ENCODE results near the gene ERCC4. TPM values are rescaled to one million over a fixed set of nuclear protein-coding genes. Genes with fewer than 3 reads are reported as not detected.

Gene ERCC4
- total RNA-seq, 4 donors from 2014 or later: 5.3 to 22.6 (median 15.9) TPM

- Histone ChIP-seq H3K27ac (no peak overlapping the region), H3K36me3 (no peaks in the 10 kb centered on the region)
- intact Hi-C loops (cut with DNase I; ENCODE audit: low total_unique reads): no loop called here
Measured at GRCh38 chr16:13961099-13961811, 41.3 kb downstream of the ERCC4 start.

DNA sequence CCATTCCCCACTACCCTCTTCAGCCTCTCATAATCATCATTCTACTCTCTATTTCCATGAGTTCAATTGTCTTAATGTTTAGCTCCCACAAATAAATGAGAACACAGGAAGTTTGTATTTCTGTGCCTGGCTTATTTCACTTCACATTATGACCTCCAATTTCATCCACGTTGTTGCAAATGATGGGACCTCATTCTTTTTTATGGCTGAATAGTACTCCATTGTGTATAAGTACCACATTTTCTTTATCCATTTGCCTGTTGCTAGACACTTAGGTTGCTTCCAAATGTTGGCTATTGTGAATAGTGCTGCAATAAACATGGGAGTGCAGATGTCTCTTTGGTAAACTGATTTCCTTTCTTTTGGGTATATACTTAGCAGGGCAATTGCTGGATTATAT lies 42.3 kb downstream of the ERCC4 start:
- Histone ChIP-seq H3K27ac (no peak overlapping the region), H3K9me3 (no peaks in the 10 kb centered on the region), H3K4me3 (no peak overlapping the region), H3K27me3 (no peaks in the 10 kb centered on the region), H3K36me3 (no peaks in the 10 kb centered on the region), H3K4me1 (peaks cover 0 to 4% of the 10 kb centered on the region in 2 donors)
- TF ChIP-seq, protein P1, sequence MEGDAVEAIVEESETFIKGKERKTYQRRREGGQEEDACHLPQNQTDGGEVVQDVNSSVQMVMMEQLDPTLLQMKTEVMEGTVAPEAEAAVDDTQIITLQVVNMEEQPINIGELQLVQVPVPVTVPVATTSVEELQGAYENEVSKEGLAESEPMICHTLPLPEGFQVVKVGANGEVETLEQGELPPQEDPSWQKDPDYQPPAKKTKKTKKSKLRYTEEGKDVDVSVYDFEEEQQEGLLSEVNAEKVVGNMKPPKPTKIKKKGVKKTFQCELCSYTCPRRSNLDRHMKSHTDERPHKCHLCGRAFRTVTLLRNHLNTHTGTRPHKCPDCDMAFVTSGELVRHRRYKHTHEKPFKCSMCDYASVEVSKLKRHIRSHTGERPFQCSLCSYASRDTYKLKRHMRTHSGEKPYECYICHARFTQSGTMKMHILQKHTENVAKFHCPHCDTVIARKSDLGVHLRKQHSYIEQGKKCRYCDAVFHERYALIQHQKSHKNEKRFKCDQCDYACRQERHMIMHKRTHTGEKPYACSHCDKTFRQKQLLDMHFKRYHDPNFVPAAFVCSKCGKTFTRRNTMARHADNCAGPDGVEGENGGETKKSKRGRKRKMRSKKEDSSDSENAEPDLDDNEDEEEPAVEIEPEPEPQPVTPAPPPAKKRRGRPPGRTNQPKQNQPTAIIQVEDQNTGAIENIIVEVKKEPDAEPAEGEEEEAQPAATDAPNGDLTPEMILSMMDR (IDR thresholded peaks at IDR 0.05): no peak
- no peak for TF ChIP-seq POLR2A (IDR thresholded peaks at IDR 0.05)
- no peak for DNase-seq
- intact Hi-C loops (cut with DNase I; ENCODE audit: low total_unique reads): no loop called here

More at GRCh38 chr16:13961099-13961811, 41.3 kb downstream of the ERCC4 start:
- TF ChIP-seq POLR2A (IDR thresholded peaks at IDR 0.05): no peak
- TF ChIP-seq, protein P1 (IDR thresholded peaks at IDR 0.05): no peak
- Histone ChIP-seq H3K27me3 (no peaks in the 10 kb centered on the region), H3K4me3 (no peak overlapping the region), H3K9me3 (no peaks in the 10 kb centered on the region), H3K4me1 (peaks cover 0 to 4% of the 10 kb centered on the region in 2 donors)
- DNase-seq: no peak

- H3K27ac ChIP-seq: no peak overlapping the region
- no peak overlapping the region for H3K4me3 ChIP-seq
- H3K9me3 ChIP-seq: no peaks in the 10 kb centered on the region
- intact Hi-C loops (cut with DNase I; ENCODE audit: low total_unique reads): no loop called here
- TF ChIP-seq POLR2A (IDR thresholded peaks at IDR 0.05): no peak
- TF ChIP-seq, protein P1 (IDR thresholded peaks at IDR 0.05): no peak
- H3K4me1 ChIP-seq: no peaks in the 10 kb centered on the region
- DNase-seq: no peak
- H3K36me3 ChIP-seq: no peaks in the 10 kb centered on the region
- H3K27me3 ChIP-seq: no peaks in the 10 kb centered on the region
Measured at GRCh38 chr16:13968835-13969234, 48.9 kb downstream of the ERCC4 start.

DNA sequence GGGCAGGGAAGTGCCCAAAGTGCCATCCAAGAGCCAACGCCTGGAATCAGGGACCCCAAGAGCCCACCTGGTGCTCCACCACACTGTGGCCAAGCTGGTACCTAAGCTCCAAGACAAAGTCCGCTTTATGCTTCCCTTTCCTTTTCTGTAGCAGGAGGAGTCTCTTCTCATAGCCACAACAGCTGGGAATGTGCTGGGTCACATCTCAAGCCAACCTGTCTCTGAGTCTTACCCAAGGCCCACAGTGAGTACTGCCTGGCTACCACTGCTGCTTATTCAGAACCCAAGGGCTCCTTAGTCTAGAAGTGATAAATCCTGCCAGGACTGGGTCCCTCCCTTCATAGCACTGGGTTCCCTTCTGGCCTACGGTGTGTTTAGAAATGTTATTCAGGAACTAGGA lies 49.8 kb downstream of the ERCC4 start:
- H3K4me1 ChIP-seq: no peaks in the 10 kb centered on the region
- no peak overlapping the region for H3K27ac ChIP-seq
- TF ChIP-seq, protein P1 (IDR thresholded peaks at IDR 0.05): no peak
- intact Hi-C loops (cut with DNase I; ENCODE audit: low total_unique reads): no loop called here
- H3K36me3 ChIP-seq: no peaks in the 10 kb centered on the region
- no peak for DNase-seq
- no peaks in the 10 kb centered on the region for H3K9me3 ChIP-seq
- H3K4me3 ChIP-seq: no peak overlapping the region
- no peaks in the 10 kb centered on the region for H3K27me3 ChIP-seq

DNA sequence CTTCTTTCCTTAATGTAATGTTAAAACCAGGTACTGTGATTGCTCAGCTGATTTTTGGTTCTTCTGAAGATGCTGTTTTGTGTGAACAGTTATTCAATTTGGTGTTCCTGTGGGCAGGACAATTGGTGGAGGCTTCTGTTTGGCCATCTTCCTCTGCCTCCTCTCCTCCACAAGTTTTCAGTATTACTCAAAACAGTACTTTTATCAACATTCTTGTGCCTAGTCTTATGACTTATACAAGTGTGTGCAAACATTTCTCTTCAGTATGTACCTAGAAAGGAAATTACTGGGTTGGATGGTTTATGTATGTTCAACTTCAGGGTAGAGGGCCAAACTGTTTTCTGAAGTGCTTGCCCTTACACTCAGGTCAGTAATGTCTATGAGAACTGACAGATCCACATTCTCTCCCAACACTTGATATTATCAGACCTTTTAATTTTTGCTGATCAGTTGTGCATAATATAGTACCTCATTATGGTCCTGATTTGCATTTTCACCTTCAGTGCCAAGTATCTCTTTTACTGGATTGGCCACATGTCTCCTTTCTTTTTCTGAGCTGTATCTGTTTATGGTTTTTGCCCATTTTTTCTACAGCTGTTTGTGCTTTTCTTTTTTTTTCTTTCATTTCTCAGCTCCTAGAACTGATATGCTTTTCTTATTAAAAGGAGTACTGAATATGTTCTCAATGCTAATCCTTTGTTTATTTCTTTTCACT lies 50.9 kb downstream of the ERCC4 start:
- TF ChIP-seq, protein P1 (IDR thresholded peaks at IDR 0.05): no peak
- TF ChIP-seq POLR2A (IDR thresholded peaks at IDR 0.05): no peak
- intact Hi-C loops (cut with DNase I; ENCODE audit: low total_unique reads): no loop called here
- DNase-seq: no peak
- Histone ChIP-seq H3K27me3 (no peaks in the 10 kb centered on the region), H3K9me3 (no peaks in the 10 kb centered on the region), H3K27ac (no peak overlapping the region), H3K4me1 (no peaks in the 10 kb centered on the region), H3K36me3 (no peaks in the 10 kb centered on the region), H3K4me3 (no peak overlapping the region)
